ENCODE data around the gene UNC80.
"Not testable (repeated sequence)": the region's sequence is repeated elsewhere in the genome, so short reads cannot be mapped to it uniquely, and the experiment has no call there.

The UNC80 gene

GRCh38 chr2:209771474-209772289, at the start of gene UNC80:
TSS of gene UNC80 (plus strand) at chr2:209771832. CDS start at chr2:209772073, 241 bp downstream.
- DNase-seq (ENCODE audit: low read depth): no peak

DNA sequence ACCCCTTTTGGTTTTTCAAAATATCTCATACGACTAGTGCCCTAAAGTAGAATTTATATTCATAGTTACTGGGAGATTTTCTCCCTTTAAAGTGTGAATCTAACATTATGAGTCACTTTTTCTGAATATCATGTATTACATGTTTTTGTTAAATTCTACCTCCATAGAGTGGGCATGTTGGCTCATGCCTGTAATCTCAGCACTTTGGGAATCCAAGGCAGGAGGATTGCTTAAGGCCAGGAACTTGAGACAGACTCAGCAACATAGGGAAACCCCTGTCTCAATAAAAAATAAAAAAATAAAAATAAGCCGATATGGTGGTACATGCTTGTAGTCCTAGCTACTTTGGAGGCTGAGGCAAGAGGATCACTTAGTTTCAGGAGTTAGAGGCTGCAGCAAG, 45.3 kb upstream of the UNC80 start:
- no peak for DNase-seq (ENCODE audit: low read depth)

DNA sequence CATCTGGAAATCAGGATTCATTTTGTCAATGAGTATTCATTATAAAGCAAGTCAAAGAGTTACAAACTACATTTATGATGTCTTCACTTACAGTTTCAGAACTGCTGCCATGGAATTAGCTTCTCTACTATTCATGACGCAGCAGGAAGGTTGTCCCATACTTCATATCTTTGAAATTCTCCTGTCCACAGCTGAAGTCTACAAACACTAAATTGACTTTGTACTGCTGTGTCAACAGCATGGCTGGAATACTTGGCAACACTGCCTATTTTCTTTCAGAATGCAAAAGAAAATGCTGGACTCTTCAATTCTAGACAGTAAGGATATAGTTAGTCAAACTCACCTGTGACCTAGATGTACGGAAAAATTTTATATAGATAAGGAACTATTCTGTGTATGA, 44.6 kb upstream of the UNC80 start:
- DNase-seq (ENCODE audit: low read depth): no peak

GRCh38 chr2:209734805-209735204, 36.8 kb upstream of the UNC80 start:
- DNase-seq (ENCODE audit: low read depth): no peak

DNA sequence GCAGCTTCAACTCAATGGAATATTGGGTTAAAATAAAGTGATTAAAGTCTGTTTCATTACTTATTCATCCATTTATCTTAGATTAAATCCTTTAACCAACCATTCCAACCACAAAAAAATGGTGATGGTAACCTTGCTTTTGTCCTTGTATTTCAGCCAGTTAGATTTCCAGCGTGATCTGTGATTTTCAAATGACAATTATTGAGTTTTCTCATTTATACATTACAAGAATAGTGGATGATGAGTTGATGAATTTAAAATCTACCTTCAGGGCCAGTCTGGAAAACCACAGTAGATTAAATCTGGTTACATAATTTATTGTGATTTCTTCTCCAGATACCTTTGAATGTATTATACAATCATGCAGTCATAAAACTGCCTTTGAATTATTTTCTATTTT, 29.7 kb upstream of the UNC80 start:
- DNase-seq (ENCODE audit: low read depth): no peak

DNA sequence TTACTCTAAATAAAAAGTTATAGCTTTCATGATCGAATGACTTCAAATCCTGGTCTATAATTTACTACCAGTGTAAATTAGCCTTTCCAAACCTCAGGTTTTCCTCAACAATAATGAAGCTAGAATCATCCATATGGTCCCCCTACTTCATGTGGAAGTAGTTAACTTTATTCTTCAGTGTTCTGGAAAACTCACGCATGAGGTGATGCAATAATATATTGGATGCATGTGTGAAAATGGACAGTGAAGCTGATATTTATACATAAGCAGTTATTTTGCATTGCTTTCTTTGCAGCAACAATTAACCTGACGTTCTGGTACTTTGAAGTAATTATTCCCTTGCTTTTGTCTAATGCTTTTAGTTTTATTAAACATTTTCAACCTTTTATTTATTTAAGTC, 18.6 kb upstream of the UNC80 start:
- DNase-seq (ENCODE audit: low read depth): no peak

DNA sequence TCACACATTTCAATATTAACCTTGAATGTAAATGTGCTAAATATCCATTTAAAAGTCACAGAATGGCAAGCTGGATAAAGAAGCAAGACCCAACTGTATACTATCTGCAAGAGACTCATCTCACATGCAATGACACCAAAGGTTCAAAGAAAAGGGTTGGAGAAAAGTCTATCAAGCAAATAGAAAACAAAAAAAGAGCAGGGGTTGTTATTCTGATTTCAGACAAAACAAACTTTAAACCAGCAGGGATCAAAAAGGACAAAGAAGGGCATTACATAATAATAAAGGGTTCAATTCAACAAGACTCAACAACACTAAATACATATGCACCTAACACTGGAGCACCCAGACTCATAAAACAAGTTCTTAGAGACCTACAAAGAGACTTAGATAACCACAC, 14.5 kb upstream of the UNC80 start:
- DNase-seq (ENCODE audit: low read depth): no peak

DNA sequence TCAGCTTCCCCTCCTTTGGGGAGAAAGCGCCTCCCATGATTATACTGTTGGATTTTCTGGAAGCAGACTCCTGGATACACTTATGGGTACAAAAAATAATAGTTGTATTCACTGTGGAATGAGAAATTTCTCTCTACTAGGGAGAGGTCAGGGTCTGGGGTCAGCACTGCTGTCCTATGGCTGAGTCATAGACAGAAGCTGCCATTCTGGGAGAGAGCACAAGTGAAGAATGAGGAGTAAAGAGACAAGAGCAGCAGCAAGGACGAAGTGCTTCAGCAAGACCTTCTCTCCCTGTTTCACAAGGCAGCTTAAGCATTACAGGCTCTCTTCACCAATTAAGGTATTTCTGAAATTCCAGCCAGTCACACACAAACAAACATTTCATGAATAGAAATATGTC, 10.1 kb upstream of the UNC80 start:
- DNase-seq (ENCODE audit: low read depth): no peak

GRCh38 chr2:209762563-209762962, 9.1 kb upstream of the UNC80 start:
- DNase-seq (ENCODE audit: low read depth): no peak

GRCh38 chr2:209763106-209763505, 8.5 kb upstream of the UNC80 start:
- DNase-seq (ENCODE audit: low read depth): no peak

GRCh38 chr2:209766613-209767012, 5.0 kb upstream of the UNC80 start:
- DNase-seq (ENCODE audit: low read depth): no peak

DNA sequence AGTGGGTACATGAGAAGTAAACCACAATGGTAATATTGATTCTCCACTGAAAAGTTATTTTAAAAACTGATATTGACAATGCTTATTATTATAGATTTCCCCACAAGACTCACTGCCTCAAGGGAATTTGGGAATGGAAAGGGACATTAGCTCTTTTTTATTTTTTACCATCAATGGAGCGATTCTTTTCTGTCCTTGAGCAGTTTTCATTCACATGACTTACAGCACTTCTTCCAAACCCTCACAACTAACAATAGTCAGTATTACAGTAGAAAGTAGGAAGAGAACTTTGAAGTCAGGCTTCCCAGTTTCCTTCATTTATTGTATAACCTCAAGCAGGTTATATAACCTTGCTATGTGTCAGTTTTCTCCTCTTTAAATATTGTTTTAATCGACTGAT, 4.3 kb upstream of the UNC80 start:
- DNase-seq (ENCODE audit: low read depth): no peak

DNA sequence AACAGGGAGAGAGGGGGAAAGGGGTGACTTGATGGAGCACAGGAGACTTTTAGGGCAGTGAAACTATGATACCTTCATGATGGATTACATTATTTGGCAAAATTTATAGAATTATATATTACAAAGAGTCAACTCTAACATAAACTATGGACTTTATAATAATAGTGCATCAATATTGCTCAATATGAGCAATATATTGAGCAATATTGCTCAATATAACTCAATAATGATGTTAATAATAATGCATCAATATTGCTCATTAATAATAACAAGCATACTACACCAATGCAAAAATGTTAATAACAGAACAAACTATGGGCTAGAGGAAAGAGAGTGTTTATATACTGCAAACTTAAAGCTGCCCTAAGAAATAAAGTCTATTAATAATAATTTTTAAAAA, 3.1 kb upstream of the UNC80 start:
- no peak for DNase-seq (ENCODE audit: low read depth)

GRCh38 chr2:209772290-209772685, 656 bp downstream of the UNC80 start:
- DNase-seq (ENCODE audit: low read depth): no peak

DNA sequence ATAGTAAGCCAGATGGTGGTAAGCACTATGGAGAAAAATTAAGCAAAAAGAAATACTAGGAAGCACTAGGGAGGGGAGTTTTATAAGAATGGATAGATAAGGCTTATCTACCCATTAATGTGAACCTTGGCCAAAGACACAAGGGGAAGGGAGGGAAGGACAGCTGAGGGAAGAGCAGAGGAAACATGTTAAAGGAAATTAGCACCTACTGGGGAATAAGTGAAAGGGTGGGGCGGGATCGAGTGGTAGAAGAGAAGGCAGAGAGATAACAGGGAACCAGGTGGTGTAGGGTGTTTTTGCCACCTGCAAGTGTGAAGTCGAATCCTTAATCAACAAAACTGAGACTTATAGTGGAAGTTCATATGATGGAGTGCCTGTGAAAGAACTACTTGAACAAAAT, 1.7 kb downstream of the UNC80 start:
- no peak for DNase-seq (ENCODE audit: low read depth)

DNA sequence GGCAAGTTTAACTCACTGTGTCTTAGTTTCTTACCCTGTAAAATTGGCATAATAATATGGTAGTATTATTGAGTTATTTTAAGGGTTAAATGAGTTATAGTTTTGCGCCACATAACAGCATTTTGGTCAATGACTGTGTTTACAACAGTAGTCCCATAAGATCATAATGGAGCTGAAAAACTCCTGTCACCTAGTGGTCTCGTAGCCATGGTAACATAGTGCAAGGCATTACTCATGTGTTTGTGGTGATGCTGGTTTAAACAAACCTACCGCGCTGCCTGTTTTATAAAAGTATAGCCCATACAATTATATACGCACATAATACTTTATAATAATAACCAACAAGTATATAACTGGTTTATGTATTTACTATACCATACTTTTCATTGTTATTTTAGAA, 15.8 kb downstream of the UNC80 start:
- DNase-seq (ENCODE audit: low read depth): no peak

DNA sequence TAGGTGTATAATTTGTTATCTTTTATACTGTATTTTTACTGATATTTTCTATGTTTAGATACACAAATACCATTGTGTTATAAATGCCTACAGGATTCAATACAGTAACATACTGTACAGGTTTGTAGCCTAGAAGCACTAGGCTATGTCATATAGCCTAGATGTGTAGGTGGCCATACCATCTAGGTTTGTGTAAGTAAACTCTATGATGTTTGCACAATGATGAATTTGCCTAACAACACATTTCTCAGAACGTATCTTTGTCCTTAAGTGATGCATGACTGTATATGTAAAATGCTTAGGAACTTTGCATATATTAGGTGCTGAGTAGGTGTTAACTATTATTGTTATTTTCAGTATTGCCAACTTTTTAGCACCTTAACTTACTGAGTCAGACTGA, 17.3 kb downstream of the UNC80 start:
- no peak for DNase-seq (ENCODE audit: low read depth)

DNA sequence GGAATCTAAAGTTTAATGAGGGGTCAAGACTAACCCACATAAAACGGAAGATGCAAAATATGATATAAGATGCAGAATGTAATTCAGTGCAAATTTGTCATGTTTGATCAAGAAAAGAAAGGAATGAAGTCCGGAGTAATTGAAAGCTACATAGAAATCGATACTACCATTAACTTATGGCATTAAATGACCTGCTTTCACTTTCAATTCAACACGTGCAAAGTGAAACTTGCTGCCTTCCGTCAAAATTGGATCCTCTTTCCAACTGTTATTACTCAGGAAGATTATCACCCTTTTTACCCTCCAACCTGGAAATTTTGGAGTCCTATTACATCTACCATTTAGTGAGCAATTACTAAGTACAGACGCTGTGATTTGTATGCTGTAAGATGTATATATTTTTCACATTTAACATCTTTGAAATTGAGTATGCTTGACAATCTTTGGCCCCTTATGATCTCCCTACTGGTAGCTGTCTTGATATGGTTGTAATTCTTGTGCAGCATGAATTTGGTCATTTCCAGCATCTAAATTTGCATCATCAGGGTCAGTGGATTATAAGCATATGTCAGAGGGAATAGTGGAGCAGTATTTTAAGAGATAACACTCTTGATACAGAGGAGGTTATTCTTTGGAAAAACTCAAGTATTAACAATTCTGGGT, 18.6 kb downstream of the UNC80 start:
- DNase-seq (ENCODE audit: low read depth): no peak

- DNase-seq (ENCODE audit: low read depth): no peak
Measured at GRCh38 chr2:209791151-209791550, 19.5 kb downstream of the UNC80 start.

GRCh38 chr2:209795425-209795824, 23.8 kb downstream of the UNC80 start:
- DNase-seq (ENCODE audit: low read depth): not testable (repeated sequence)

DNA sequence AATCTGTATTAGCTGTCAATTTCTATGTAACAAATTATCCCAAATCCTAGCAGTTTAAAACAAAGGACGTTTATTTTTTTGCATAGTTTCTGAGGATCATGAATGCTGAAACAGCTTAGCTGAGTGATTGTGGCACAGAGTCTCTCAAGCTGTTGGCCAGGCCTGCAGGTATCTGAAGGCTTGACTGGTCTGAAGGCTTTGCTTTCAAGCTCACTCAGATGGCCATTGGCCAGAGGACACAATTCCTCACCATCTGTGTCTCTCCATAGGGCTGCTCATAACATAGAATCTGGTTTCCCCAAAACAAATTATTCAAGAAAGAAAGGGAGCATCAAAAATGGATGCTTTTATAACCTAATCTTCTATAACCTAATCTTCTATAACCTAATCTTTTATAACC, 33.7 kb downstream of the UNC80 start:
- DNase-seq (ENCODE audit: low read depth): no peak

GRCh38 chr2:209806318-209806717, 34.7 kb downstream of the UNC80 start:
- no peak for DNase-seq (ENCODE audit: low read depth)

DNA sequence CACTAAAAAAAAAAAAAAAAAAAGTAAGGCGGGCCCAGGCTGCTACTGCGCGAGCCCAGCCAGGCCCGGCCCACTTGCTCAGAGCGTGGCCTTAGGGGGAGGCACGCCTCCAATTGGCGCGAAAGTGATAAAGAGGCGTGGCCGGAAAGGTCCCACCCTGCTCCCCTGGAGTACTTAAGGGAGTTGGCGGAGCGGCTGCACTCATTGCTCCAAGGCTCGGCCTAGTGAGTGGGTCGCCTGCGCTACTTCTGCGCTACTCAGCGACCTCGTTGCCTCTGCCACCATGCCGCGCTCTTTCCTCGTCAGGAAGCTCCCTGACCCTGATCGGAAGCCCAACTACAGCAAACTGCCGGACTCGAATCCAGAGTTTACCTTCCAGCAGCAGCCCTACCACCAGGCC, 36.9 kb downstream of the UNC80 start:
- no peak for DNase-seq (ENCODE audit: low read depth)

- DNase-seq (ENCODE audit: low read depth): no peak
Measured at GRCh38 chr2:209809256-209809655, 37.6 kb downstream of the UNC80 start.

Data from activated gamma-delta T cell treated with anti-CD3 and anti-CD28 coated beads, Interleukin-2, amount 50 U/mL, for 16 hours (primary cell).